HepG2 (cell line): ENCODE data around the gene LOXL4. TPM values are rescaled to one million over a fixed set of nuclear protein-coding genes. Genes with fewer than 3 reads are reported as not detected.

Experiments used
- ATAC-seq: fragments of 200-7000 bp; cut with Tn5 transposase; 3 replicates; pipeline ENCODE4 v1.9.1; 2020; ENCODE audit warnings: mild to moderate bottlenecking, moderate library complexity
- BruUV-seq: library from RNA; stranded (reverse); fragments of 400-500 nt; replicated peaks from 2 replicates; lab custom pipeline; 2021; lab: Mats Ljungman, UMichigan
- CTCF ChIA-PET: fragments of 300-600 bp; formaldehyde crosslinking; extraction: SDS; loops from one replicate; lab custom pipeline; 2021; ENCODE audit warnings: low total read pairs, inconsistent platforms, low intra/inter-chr PET ratio; lab: Yijun Ruan, JAX
- POLR2A ChIA-PET: fragments of 350-600 bp; sonication (Branson Sonifier 250); formaldehyde crosslinking; loops from one replicate; lab custom pipeline; 2020; ENCODE audit warnings: antibody characterized with exemption, inconsistent platforms; lab: Yijun Ruan, JAX
- DNase-seq: peaks from one replicate; pipeline ENCODE4 v3.0.0-alpha.2; 2015; ENCODE audit warnings: low spot score
- FAIRE-seq: peaks from 3 replicates; lab custom pipeline; 2011; peaks lifted over from hg19 to GRCh38; lab: Jason Lieb, UNC
- H2AFZ ChIP-seq: one replicate; pipeline ENCODE4 v1.6.1; 2011; ENCODE audit warnings: low read length, inconsistent platforms
- H3K27ac ChIP-seq: fragments of 300-600 bp; 3 replicates; pipeline ENCODE4 v1.8.0; 2011; ENCODE audit warnings: mixed run types, mild to moderate bottlenecking, mixed read lengths, low read length, inconsistent platforms; ENCODE audit not compliant: insufficient read depth; ENCODE audit errors: extremely low read length
- H3K27me3 ChIP-seq, 2 experiments: fragments of 200-600 bp in 1 of 2; 2 replicates in 1 of 2; 3 replicates in 1 of 2; pipeline versions ENCODE4 v1.6.0 to v1.8.0; 2011; ENCODE audit warnings: low read length in 2 of 2, mild to moderate bottlenecking in 2 of 2, moderate library complexity in 2 of 2, inconsistent platforms in 1 of 2; ENCODE audit not compliant: insufficient read depth in 2 of 2, control insufficient read depth in 1 of 2
- H3K36me3 ChIP-seq, 2 experiments: fragments of 200-600 bp in 1 of 2; replicated peaks in 1 of 2; 2 replicates in 1 of 2; 3 replicates in 1 of 2; pipeline versions ENCODE4 v1.5.1 to v1.8.0; 2011; ENCODE audit warnings: low read length in 2 of 2, inconsistent platforms in 1 of 2; ENCODE audit not compliant: insufficient read depth in 2 of 2, control insufficient read depth in 1 of 2
- H3K4me1 ChIP-seq: 2 replicates; pipeline ENCODE4 v1.5.1; 2012; ENCODE audit warnings: low read length, inconsistent platforms; ENCODE audit not compliant: insufficient read depth
- H3K4me2 ChIP-seq: 2 replicates; pipeline ENCODE4 v1.6.0; 2011; ENCODE audit warnings: low read depth, low read length, inconsistent platforms
- H3K4me3 ChIP-seq, 3 experiments: fragments of 200-600 bp in 1 of 3; sonication (generic), shearing (Covaris generic) in 1 of 3; replicated peaks in 1 of 3; 2 replicates each; pipeline ENCODE4 v1.5.1; 2011 to 2016; ENCODE audit warnings: low read length in 3 of 3, inconsistent platforms in 2 of 3, low read depth in 2 of 3, mild to moderate bottlenecking in 2 of 3, control low read depth in 1 of 3, mixed read lengths in 1 of 3; ENCODE audit not compliant: insufficient read depth in 1 of 3
- H3K79me2 ChIP-seq: one replicate; pipeline ENCODE4 v1.6.1; 2011; ENCODE audit warnings: low read length, inconsistent platforms; ENCODE audit not compliant: insufficient read depth
- H3K9ac ChIP-seq: 2 replicates; pipeline ENCODE4 v1.6.0; 2011; ENCODE audit warnings: mild to moderate bottlenecking, low read depth, low read length, inconsistent platforms; ENCODE audit not compliant: insufficient read depth
- H3K9me3 ChIP-seq: 2 replicates; pipeline ENCODE4 v1.5.1; 2012; ENCODE audit warnings: mild to moderate bottlenecking, low read length
- H4K20me1 ChIP-seq: 2 replicates; pipeline ENCODE4 v1.6.0; 2011; ENCODE audit warnings: inconsistent platforms, mild to moderate bottlenecking, low read length, moderate library complexity; ENCODE audit not compliant: insufficient read depth
- ATRX ChIP-seq: sonication (generic); formaldehyde crosslinking; IDR thresholded peaks from 2 replicates; pipeline ENCODE4 v1.4.0; 2020; ENCODE audit warnings: missing genetic modification reagents, borderline replicate concordance
- HOXA5 ChIP-seq: sonication (generic); formaldehyde crosslinking; IDR thresholded peaks from 2 replicates; pipeline ENCODE4 v1.4.0; 2020; ENCODE audit warnings: missing genetic modification reagents
- KDM2A ChIP-seq: sonication (generic); formaldehyde crosslinking; IDR thresholded peaks from 2 replicates; pipeline ENCODE4 v1.4.0; 2020; ENCODE audit warnings: low read depth, missing genetic modification reagents, borderline replicate concordance
- NCOR1 ChIP-seq: fragments of 200-600 bp; sonication (generic); IDR thresholded peaks from 2 replicates; pipeline ENCODE4 v1.7.0; 2017; ENCODE audit warnings: antibody characterized with exemption, low read length, borderline replicate concordance
- REXO4 ChIP-seq: sonication (generic); formaldehyde crosslinking; IDR thresholded peaks from 2 replicates; pipeline ENCODE4 v1.8.0; 2022; ENCODE audit warnings: missing genetic modification reagents, mild to moderate bottlenecking, borderline replicate concordance
- STAG1 ChIP-seq: sonication (generic); formaldehyde crosslinking; IDR thresholded peaks from 2 replicates; pipeline ENCODE4 v1.4.0; 2020; ENCODE audit warnings: missing genetic modification reagents
- TCF12 ChIP-seq, 2 experiments: fragments of 450-650 bp in 1 of 2; sonication (generic) in 1 of 2; formaldehyde crosslinking in 1 of 2; IDR thresholded peaks; 2 replicates each; pipeline versions ENCODE4 v1.6.1 to v1.8.0; 2017 to 2022; ENCODE audit warnings: antibody characterized with exemption in 1 of 2, mild to moderate bottlenecking in 1 of 2, missing genetic modification reagents in 1 of 2, moderate library complexity in 1 of 2
- ZFP41 ChIP-seq: sonication (generic); formaldehyde crosslinking; IDR thresholded peaks from 2 replicates; pipeline ENCODE4 v1.4.0; 2020; ENCODE audit warnings: mild to moderate bottlenecking, missing genetic modification reagents, borderline replicate concordance
- ZNF235 ChIP-seq: sonication (generic); formaldehyde crosslinking; IDR thresholded peaks from 2 replicates; pipeline ENCODE4 v1.8.1; 2023; ENCODE audit warnings: mild to moderate bottlenecking, missing genetic modification reagents, borderline replicate concordance
- WGBS: methylation state at CpG from one replicate; pipeline ENCODE4 v1.1.6; 2017; ENCODE audit warnings: low lambda C conversion rate; 5-methylcytosine and 5-hydroxymethylcytosine counted together
- in situ Hi-C: cut with HindIII; loops from 2 replicates; pipeline ENCODE4 v1.10.0; 2017; ENCODE audit warnings: low pct_unique_long_range_greater_than_20kb; ENCODE audit not compliant: extremely low pct_ligation_motif_present
- intact Hi-C: fragments of 100-400 bp; cut with micrococcal nuclease; formaldehyde crosslinking; loops from one replicate; pipeline ENCODE4 v1.10.0; 2022; ENCODE audit not compliant: unreplicated experiment
- polyA plus RNA-seq, 8 experiments: library from polyadenylated mRNA; depleted of rRNA in 3 of 8; stranded (reverse) in 7 of 8; unstranded in 1 of 8; fragments of >200 nt; fragmentation: Illumina TruSeq in 4 of 8; extraction: Trizol in 4 of 8; gene quantifications; 2 replicates each; pipeline versions ENCODE4 v1.2.1 to v1.2.3, GENCODE V29; 2011 to 2016; ENCODE audit warnings: low read depth in 4 of 8, missing spikeins in 1 of 8, mixed read lengths in 1 of 8; ENCODE audit not compliant: insufficient read depth in 1 of 8
- total RNA-seq, 5 experiments: library from RNA; depleted of rRNA; stranded (reverse); fragments of >200 nt; fragmentation: Illumina TruSeq; extraction: Trizol; gene quantifications; 2 replicates each; pipeline ENCODE4 v1.2.3, GENCODE V29; 2016; ENCODE audit warnings: low read depth in 1 of 5
- TF ChIP-seq, protein P1 (sequence below): sonication (generic); formaldehyde crosslinking; IDR thresholded peaks from 2 replicates; pipeline ENCODE4 v1.4.0; 2020; ENCODE audit warnings: low read depth, mild to moderate bottlenecking, missing genetic modification reagents

The LOXL4 gene
- total and polyA plus RNA-seq, 2 of the 13 experiments (the other 11 are each of a cell fraction or from before 2014, with no cell fraction given), result 8.8 to 21.1 TPM

DNA sequence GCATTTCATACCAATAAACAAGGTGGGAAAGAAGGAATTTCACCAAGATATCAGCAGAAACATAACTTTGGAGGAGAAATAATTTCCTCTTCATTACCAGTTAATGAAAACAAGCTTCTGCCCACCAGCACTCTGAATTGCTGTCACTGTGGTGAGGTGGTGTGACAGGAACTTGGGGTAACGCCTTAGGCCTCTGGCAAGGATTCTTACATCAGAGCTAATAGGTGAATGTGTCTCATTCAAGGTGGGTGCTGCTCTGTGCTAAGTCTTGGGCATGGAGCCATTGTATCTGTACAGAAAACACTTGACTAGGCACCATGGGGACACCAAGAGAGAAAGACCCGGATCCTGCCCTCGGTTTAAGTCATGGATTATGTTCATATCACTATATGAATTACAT lies 8.3 kb upstream of the LOXL4 start:
- Histone ChIP-seq H3K27me3 (peaks cover 0 to 3% of the 10 kb centered on the region in 2 experiments; a peak in 2 of 5 replicates), H3K36me3 (no peaks in the 10 kb centered on the region), H3K4me3 (no peak overlapping the region), H2AFZ (no peak overlapping the region), H3K9me3 (no peaks in the 10 kb centered on the region), H3K79me2 (no peaks in the 10 kb centered on the region), H3K4me1 (peaks cover 37% of the 10 kb centered on the region), H3K27ac (no peak overlapping the region), H3K4me2 (no peak overlapping the region), H4K20me1 (no peaks in the 10 kb centered on the region), H3K9ac (no peak overlapping the region)
- TF ChIP-seq STAG1 (CRISPR knock-in tag), result no peak
- no peak for TF ChIP-seq ZFP41
- TF ChIP-seq ZNF235 (CRISPR knock-in tag), result no peak
- TF ChIP-seq, protein P1, sequence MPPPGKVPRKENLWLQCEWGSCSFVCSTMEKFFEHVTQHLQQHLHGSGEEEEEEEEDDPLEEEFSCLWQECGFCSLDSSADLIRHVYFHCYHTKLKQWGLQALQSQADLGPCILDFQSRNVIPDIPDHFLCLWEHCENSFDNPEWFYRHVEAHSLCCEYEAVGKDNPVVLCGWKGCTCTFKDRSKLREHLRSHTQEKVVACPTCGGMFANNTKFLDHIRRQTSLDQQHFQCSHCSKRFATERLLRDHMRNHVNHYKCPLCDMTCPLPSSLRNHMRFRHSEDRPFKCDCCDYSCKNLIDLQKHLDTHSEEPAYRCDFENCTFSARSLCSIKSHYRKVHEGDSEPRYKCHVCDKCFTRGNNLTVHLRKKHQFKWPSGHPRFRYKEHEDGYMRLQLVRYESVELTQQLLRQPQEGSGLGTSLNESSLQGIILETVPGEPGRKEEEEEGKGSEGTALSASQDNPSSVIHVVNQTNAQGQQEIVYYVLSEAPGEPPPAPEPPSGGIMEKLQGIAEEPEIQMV, result no peak
- no peak for TF ChIP-seq ATRX (CRISPR knock-in tag)
- TF ChIP-seq TCF12 (IDR thresholded peaks at IDR 0.05), result no peak
- no peak for TF ChIP-seq TCF12 (CRISPR knock-in tag; IDR thresholded peaks at IDR 0.05)
- no peak for TF ChIP-seq REXO4
- TF ChIP-seq NCOR1, result no peak
- TF ChIP-seq HOXA5 (CRISPR knock-in tag), result no peak
- no peak for TF ChIP-seq KDM2A
- intact Hi-C loops, result no loop called here
- ChIA-PET CTCF (no interaction called here), POLR2A (no interaction called here)
- ATAC-seq (no peak), DNase-seq (no peak), FAIRE-seq (no peak)
- 38% methylated on average over 3 of the region's 3 CpGs for WGBS
- in situ Hi-C loops, result no loop called here
- BruUV-seq, result no TSS peak
